HuH-7 (cell line): ENCODE measurements around the gene IFNL3.
"Not testable (repeated sequence)": the region's sequence is repeated elsewhere in the genome, so short reads cannot be mapped to it uniquely, and the experiment has no call there.

Experiments
- DNase-seq: peaks from one replicate; pipeline ENCODE4 v3.0.0; 2011; ENCODE audit warnings: low spot score

The IFNL3 gene

DNA sequence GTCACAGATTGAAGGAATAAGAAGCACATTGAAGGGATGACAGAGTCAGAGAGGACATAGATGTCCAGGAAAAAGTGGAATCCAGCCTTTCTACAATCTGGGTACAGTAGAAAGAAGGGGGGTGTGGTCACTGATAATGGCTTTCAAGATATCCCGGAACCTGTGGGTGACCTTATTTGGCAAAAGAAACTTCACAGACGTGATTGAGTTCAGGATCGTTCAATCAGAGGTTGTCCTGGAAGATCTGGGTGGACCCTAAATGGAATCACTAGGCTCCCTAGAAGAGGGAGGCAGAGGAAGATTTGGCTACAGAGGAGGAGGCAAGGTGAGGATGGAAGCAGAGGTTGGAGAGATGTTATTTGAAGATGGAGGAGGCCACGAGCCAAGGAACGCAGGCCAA lies 27.7 kb downstream of the IFNL3 start:
- no peak for DNase-seq

DNA sequence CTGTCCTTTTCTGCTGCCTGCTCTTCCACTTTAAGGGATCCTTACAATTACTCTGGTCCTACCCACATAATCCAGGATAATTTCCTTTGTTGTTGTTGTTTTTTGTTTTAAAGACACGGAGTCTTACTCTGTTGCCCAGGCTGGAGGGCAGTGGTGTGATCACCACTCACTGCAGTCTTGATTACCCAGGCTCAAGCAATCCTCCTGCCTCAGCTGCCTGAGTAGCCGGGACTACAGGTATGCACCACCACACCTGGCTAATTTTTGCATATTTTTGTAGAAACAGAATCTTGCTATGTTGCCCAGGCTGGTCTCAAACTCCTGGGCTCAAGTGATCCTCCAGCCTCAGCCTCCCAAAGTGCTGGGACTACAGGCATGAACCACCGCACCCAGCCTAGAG lies 29.5 kb downstream of the IFNL3 start:
- DNase-seq = not testable (repeated sequence)

DNA sequence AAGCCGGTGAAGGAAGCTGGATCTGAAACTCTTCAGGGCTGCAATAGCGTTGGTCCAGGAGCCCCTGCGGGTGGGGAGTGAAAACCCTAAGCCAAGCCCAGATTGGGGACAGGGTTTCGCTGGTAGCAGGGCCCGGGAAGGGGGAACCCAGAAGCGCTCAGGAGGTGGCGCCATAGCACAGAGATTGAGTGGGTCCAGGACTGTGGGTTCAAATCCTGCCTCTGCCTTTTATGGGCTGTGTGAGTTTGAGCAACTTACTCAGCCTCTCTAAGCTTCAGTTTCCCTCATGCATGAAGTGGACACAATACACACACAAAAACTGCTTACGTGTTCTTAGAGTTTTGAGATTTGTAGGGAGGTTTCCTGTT lies 32.4 kb downstream of the IFNL3 start:
- DNase-seq = no peak

DNA sequence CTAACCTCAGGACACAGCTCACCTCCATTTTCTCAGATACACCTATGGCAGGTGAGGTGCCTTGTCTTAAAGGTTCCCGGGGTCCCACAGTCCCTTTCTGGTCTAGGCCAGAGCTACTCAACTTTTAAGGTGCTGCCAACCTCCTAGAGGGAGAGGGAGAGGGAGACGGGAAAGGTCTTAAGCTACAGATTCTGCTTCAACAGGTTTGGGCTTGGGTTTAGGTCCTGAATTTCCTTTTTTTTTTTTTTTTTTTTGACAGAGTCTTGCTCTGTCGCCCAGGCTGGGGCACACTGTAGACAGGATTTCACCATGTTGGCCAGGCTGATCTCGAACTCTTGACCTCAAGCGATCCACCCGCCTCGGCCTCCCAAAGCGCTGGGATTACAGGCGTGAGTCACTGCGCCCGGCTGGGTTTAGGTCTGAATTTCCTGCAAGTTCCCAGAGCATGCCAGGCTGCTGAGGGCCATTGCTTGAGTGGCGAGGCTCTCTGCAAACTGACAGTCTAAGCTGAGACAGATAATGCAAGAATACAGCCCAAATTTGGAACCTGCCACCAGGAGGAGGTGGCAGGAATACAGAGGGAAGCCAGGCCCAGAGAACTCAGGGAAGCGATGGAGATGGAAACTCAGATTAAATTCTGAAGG lies 33.0 kb downstream of the IFNL3 start:
- DNase-seq = no peak

DNA sequence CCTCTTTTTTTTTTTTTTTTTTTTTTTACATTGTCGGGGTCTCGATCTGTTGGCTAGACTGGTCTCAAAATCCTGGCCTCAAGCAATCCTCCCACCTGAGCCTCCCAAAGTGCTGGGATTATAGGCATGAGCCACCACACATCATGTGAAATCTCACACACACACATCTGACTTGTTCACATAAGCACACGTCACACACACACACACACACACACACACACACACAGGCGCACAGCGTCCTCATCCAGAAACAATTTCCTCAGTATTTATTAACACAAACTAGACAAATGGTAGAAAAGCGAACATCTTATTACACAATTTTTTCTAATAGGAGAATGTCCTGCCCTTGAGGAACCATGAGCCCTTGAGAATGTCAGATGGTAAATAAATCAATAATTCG lies 35.6 kb downstream of the IFNL3 start:
- no peak for DNase-seq

DNA sequence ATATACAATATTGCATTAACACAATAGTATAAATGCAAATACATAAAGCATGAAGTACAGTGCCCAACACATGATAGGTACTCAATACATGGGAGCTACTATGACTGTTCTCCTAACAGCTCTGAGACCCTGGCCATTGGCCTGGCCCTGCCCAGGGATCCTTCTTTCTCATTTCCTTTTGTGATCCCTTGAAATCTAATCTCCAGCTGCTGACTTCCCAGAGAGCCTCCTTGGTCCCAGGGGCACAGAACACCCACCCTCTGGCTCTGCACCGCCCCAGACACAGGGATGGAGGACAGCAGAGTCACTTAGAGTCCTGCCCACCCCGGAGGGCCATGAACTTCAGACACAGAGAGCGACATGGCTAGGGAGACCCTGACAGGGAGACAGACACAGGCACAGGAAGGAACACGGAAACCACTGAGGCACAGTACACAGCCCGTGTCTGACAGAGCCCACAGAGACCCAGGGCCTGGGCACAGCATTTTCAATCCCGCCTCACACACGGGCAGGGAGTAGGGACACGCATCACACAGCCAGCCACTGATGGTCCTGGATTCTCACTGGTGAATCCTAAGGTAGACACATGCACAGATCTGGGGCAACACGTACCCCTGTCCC lies 36.5 kb downstream of the IFNL3 start:
- no peak for DNase-seq

DNA sequence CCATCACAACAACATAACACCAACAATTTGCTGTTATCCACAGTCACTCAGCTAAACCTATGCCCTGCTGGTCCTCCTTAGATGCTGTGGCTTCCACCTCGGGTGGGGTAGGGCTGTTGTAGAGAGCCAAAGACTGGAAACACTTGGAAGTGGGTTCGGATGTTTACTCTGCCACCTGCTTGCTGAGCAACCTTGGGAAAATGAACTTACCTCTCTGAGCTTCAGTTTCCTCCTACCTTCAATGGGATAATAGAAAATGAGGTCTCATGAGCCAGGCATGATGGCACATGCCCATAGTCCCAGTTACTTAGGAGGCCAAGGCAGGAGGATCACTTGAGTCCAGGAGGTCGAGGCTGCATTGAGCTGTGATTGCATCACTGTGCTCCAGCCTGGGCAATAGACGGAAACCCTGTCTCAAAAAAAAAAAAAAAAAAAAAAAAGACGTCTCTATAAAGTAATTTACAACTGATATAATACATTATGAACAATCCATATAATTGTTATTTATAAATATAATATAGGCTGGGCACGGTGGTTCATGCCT lies 37.4 kb downstream of the IFNL3 start:
- DNase-seq = no peak

DNA sequence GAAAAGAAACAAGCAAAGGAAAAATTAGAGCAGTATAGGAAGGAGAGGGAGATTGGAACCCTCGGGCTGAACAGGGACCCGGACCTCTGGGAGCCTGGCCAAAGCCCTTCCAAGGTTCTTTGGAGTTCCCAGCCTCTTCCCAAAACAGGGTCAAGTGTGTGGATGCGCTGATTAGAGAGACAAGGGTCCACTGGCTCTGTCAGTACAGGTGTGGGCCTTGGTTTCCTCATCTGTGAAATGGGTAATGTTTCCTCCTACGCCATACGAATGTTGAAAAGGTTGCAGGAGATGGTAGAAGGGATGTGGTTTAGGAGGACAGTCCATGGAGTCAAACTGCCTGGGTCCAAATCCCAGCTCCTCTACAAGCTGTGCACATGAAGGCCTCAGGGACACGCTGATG lies 38.7 kb downstream of the IFNL3 start:
- DNase-seq = no peak

DNA sequence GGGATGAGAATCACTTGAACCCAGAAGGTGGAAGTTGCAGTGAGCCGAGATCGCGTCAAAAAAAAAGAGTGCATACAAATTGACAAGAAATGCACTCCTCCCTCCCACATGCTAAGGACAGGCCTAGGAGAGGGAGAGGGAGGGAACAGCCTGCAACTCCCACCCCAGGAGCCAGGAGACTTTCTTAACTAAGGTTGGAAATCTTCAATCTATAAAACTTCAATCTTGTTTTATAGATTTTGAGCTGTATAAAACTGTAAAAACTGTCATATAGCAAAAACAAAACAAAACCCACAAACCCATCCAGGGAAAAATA lies 39.4 kb downstream of the IFNL3 start:
- no peak for DNase-seq

DNA sequence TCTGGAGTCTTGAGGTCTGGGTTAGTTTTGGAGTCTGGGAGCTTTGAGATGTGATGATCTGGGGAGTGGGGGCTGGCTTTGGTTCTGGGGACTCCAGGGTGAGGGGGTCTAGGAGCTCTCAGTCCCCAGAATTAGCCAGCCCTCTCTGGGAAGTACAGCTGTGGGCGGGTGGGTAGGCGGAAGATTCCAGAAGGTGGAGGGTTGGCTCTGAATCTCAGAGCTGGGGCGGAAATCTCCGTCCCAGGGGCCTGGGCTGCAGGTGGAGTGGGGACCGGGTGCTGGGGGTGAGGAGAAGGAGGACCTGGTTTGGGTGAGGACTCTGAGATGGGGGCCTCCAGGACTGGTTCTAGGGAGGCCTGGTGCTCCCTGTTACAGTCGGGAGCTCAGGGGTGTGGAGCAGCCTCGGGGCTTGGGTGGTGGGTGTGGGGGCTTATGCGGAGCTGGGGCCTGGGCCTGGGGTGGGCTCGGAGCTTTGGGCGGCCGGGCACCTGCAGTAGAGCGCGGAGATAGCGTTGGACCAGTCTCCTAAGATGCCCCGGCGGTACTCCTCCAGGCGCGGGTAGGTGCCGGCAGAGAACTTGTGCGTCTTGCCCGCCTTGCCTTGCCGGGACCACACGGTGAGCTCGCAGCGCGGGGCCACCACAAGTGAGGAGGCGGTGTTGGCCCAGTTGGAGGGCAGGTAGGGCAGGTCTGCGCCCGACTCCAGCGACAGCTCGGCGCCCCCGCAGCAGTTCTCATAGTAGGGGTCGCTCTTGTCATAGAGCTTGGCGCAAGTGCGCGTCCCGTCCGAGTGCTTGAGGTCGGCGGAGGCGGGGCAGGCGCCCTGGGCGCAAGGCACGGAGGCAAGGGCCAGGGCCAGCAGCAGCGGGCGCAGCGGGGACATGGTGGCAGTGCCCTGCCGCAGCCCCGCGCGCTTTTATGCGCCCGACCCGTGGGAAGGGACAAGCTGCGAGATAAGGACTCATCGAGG lies 41.1 kb downstream of the IFNL3 start, which contains the start of gene SYCN:
SYCN (minus strand) TSS at position 892 of the 970 bp plus-strand sequence; CDS start at position 883, 9 bp downstream.
- DNase-seq = no peak

DNA sequence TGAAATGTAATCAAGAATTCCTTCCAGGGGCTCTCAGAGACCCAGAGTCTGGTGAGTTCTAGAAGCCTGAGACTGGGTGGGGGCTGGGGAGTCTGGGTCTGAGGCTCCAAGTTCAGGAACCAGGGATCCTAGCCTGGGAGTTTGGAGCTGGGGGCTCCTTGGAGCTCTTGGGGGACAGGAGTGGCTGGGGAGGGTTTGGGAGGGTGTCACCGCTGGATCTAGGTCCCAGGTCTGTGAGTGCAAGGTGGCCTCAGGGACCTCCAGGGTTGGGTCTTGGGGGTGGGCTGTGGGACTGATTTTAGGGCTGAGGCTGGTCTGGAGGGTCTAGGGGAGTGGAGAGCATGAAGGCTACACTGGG lies 41.8 kb downstream of the IFNL3 start:
- DNase-seq = no peak

DNA sequence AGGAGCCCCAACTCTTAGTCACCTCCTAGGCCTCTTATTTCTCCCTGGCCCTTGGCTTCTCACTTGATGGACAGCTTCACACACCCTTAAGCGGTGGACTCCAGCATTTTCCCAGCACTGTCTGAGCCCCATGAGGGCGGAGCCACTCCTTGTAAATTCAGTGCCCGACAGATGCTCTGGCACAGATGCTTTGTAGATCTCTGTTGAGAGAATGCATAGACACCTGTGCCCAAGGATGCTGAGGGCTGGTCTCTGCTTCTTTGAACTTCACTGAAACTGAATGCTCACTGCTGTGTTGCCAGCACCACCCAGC lies 44.0 kb downstream of the IFNL3 start:
- no peak for DNase-seq

DNA sequence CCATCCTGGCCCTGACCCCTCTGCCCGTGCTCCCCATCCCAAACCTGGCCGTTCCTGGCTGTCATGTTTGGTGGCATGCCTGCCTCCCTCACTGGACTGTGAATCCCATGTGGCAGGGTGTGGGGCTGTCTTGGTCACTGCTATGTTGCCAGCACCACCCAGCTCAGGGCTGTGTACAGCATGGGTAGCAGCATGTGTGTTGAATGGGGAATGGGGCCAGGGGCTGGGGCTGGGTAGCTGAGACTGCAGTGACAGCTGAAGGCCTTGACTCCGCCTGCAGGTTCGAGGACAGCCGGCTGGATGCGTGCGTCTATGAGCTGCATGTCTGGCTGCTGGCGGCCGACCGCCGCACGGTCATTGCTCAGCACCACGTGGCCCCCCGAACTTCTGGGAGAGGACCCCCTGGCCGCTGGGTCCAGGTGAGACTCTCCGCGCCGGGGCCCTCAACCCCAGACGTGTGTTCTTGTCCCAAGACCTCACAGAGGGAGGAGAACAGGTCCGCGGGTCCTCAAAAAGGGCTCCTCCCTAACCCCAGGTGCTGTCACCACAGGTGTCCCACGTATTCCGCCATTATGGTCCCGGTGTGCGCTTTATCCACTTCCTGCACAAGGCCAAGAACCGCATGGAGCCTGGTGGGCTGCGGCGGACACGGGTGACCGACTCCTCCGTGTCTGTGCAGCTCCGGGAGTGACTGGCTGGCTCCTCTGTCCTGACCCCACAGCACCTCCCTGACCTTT lies 44.6 kb downstream of the IFNL3 start:
- DNase-seq = no peak

DNA sequence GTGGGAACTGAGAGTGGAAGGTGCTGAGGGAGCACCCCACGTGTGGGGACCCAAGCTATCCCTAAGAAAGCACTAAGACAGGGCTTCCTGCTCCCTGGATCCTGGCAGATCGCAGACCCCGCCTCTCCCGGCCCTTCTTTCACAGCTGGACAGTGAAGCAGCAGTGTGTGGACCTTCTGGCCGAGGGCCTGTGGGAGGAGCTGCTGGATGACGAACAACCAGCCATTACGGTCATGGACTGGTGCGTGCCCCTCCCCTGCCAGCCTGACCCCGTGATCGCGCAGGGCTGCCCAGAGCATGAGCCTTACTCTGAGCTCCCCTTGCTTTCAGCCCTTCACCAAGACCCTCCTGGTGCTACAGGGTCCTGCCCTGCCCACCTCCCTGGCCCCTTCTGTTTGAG lies 45.8 kb downstream of the IFNL3 start:
- DNase-seq = no peak

DNA sequence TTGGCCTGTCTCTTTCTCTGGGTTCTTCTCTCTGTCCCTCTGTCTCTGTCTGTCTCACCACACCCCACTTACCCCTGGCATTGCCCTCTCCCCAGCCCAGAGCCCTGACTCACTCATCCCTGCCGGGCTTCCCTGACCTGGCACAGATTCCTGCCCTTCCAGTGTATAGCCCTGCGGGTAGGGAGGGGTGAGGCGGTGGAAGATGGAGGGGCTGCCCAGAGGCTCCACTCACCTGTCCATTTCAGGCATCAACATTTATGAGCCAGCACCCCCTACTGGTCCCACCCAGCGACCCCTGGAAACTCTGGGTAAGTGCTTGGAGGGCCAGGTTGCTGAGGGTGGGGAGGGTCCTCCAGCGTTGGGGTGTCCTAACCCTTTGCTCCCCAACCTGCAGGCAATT lies 47.0 kb downstream of the IFNL3 start:
- no peak for DNase-seq

DNA sequence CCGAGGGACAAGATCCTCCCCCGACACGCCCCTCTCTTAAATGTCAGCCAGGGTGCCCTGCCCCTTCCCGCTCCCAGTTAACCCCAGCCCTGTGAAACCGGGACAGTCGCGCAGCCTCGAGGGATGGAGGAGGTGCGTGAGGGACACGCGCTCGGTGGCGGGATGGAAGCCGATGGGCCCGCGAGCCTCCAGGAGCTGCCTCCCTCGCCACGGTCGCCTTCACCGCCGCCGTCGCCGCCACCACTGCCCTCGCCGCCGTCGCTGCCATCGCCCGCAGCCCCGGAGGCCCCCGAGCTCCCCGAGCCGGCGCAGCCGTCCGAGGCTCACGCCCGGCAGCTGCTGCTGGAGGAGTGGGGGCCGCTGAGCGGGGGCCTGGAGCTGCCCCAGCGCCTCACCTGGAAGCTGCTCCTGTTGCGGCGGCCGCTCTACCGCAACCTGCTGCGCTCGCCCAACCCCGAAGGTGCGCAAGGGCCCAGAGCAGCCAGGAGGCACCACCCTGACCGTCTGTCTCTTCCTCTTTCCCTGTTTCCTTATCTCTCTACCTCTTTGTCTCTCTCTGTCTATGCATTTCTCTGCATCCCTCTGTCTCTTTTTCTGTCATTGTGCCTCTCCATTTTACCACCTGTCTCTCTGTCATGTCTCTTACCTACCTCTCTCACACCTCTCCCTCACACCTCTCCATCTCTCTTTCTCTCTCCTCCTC lies 47.8 kb downstream of the IFNL3 start, which contains the start of gene NCCRP1:
NCCRP1 (plus strand) TSS at position 105 of the 703 bp plus-strand sequence; CDS start at position 124, 19 bp downstream.
- DNase-seq = no peak

DNA sequence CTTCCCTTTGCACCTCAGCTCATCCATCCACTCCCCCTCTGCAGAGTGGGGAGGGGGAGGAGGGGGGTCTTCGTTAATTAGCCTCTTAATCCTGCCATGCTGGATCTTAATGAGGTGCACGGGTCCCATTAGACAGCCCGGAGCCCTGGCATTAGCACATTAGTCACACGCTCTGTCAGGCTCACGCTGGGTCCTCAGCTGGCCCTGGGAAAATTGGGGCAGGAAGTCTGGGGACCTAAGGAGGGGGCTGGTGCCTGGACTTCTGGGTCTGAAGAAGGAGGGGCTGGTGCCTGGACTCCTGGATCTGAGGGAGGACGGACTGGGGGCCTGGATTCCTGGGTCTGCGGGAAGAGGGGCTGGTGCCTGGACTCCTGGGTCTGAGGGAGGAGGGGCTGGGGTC lies 48.5 kb downstream of the IFNL3 start:
- DNase-seq = no peak

DNA sequence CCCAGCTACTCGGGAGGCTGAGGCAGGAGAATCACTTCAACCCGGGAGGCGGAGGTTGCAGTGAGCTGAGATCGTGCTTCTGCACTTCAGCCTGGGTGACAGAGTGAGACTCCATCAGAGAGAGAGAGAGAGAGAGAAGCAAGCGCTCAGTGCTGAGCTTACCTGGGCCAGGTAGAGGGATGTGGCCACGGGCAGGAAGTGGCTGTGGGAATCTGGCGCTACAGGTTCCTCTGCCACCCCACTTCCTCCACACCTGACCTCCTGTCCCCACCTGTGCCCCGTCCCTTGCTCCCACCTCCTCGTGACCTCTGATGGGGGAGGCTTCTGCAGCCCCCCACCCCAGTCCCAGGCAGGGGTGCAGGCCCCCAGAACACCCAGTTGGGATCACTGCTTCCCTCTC lies 49.1 kb downstream of the IFNL3 start:
- no peak for DNase-seq

DNA sequence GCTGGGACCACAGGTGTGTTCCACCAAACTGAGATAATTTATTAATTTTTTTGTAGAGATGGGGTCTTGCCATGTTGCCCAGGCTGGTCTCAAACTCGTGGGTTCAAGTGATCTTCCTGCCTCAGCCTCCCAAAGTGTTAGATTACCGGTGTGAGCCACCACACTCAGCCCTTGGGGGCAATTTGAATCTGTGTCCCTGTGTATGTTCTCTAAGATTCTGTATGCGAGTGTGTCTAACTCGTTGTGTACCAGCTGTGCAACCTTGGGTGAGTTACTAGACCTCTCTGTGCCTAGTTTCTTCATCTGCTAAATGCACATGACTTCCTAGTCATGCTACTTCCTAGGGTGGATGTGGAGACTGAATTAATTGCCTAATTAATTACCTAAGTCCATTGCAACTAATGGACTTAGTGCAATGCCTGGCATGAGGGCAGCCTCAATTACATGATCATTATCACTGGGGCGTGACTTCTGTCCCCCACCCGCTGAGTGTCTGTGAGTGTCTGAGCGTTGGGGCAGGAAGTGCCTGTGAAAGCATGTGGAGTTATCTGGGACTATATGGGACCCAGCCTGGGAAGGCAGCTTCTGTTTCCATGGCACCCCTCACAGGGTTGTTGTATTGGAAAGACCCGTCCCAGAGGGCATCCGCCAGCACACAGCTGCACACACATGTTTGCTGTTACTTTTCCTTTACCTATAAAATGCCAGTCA lies 49.8 kb downstream of the IFNL3 start:
- no peak for DNase-seq

DNA sequence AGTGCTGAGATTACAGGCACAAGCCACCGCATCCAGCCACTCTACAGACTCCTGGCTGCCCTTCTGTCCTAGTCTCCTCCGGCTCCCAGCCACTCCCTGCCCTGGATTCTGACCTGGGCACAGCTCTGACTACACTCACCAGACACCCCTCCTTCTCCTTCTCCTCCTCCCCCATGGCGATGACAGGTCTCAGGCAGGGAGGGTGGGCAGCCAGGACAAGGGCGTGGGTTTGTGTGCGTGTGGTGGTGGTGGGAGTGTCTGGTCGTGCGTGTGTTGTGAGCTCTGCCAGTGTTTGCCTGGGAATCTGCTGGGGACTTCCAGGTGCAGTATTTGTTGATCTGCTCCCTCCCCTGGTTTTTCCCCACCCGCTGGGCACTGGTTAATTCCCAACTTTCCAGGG lies 51.0 kb downstream of the IFNL3 start:
- DNase-seq = no peak
